B cell (primary cell): Measurements from ENCODE around the gene TSPAN18. TPM values are rescaled to one million over a fixed set of nuclear protein-coding genes. Genes with fewer than 3 reads are reported as not detected.
A peak's percentile ranks its signal among the peaks of the same experiment; 100 is the strongest.
"Not testable (repeated sequence)": the region's sequence is repeated elsewhere in the genome, so short reads cannot be mapped to it uniquely, and the experiment has no call there.

Experiments
- ATAC-seq: fragments of 200-7000 bp; cut with Tn5 transposase; one replicate; pipeline ENCODE4 v1.10.0; 2021; ENCODE audit warnings: low read depth, mild to moderate bottlenecking, moderate number of reproducible peaks, moderate library complexity
- CTCF ChIA-PET: fragments of 350-600 bp; sonication (Branson Sonifier 250); formaldehyde crosslinking; loops from one replicate; lab custom pipeline; 2021; ENCODE audit warnings: antibody characterized with exemption, inconsistent platforms; lab: Charles Lee
- POLR2A ChIA-PET: fragments of 350-600 bp; sonication (Branson Sonifier 250); formaldehyde crosslinking; loops from one replicate; lab custom pipeline; 2021; ENCODE audit warnings: antibody characterized with exemption; lab: Charles Lee
- DNase-seq: peaks from one replicate; pipeline ENCODE4 v3.0.0; 2013
- H2AFZ ChIP-seq: 2 replicates; pipeline ENCODE4 v1.6.1; 2012; ENCODE audit warnings: mild to moderate bottlenecking, low read depth, low read length; ENCODE audit not compliant: insufficient read depth, poor library complexity, severe bottlenecking
- H3K27ac ChIP-seq, 2 donors: 1 replicate in 1 of 2; 2 replicates in 1 of 2; pipeline ENCODE4 v1.5.1; 2012 to 2013; ENCODE audit warnings: low read length in 2 of 2, mild to moderate bottlenecking in 2 of 2, moderate library complexity in 1 of 2
- H3K27me3 ChIP-seq, 4 experiments: fragments of 200-600 bp in 1 of 4; sonication (generic) in 1 of 4; replicated peaks in 1 of 4; 1 replicate in 2 of 4; 2 replicates in 2 of 4; pipeline versions ENCODE4 v1.6.1 to v1.7.0; 2013 to 2016; ENCODE audit warnings: low read length in 3 of 4, mild to moderate bottlenecking in 2 of 4, mixed read lengths in 1 of 4, moderate library complexity in 1 of 4; ENCODE audit not compliant: insufficient read depth in 4 of 4, control insufficient read depth in 3 of 4; ENCODE audit errors: control extremely low read depth in 1 of 4
- H3K36me3 ChIP-seq, 2 experiments: replicated peaks in 1 of 2; 1 replicate in 1 of 2; 2 replicates in 1 of 2; pipeline versions ENCODE4 v1.6.1 to v1.7.1; 2013; ENCODE audit warnings: low read length in 1 of 2; ENCODE audit not compliant: insufficient read depth in 2 of 2, control insufficient read depth in 1 of 2; ENCODE audit errors: control extremely low read depth in 1 of 2, extremely low read depth in 1 of 2
- H3K4me1 ChIP-seq, 2 donors: fragments of 200-600 bp in 1 of 2; sonication (generic) in 1 of 2; 1 replicate in 1 of 2; 2 replicates in 1 of 2; pipeline versions ENCODE4 v1.5.1 to v1.6.1; 2013 to 2017; ENCODE audit warnings: low read length in 2 of 2; ENCODE audit not compliant: control insufficient read depth in 2 of 2, insufficient read depth in 2 of 2
- H3K4me2 ChIP-seq: replicated peaks from 2 replicates; pipeline ENCODE3; 2012; ENCODE audit warnings: mild to moderate bottlenecking, low read depth, low read length; ENCODE audit not compliant: poor library complexity, severe bottlenecking
- H3K4me3 ChIP-seq, 5 experiments: fragments of 200-600 bp in 1 of 5; sonication (generic) in 1 of 5; 1 replicate in 3 of 5; 2 replicates in 2 of 5; pipeline versions ENCODE4 v1.5.1 to v1.7.0; 2011 to 2016; ENCODE audit warnings: low read length in 4 of 5, mild to moderate bottlenecking in 4 of 5, low read depth in 2 of 5, control low read depth in 1 of 5, moderate library complexity in 1 of 5; ENCODE audit not compliant: insufficient read depth in 1 of 5; ENCODE audit errors: control extremely low read depth in 1 of 5, extremely low read depth in 1 of 5
- H3K79me2 ChIP-seq: fragments of 200-600 bp; sonication (generic); one replicate; pipeline ENCODE4 v1.6.0; 2016; ENCODE audit warnings: low read length; ENCODE audit not compliant: control insufficient read depth, insufficient read depth
- H3K9ac ChIP-seq: fragments of 200-600 bp; sonication (generic); 2 replicates; pipeline ENCODE4 v1.6.1; 2017; ENCODE audit warnings: mild to moderate bottlenecking, low read length, moderate library complexity
- H3K9me3 ChIP-seq, 3 donors: one replicate each; pipeline versions ENCODE4 v1.6.1 to v1.7.1; 2013; ENCODE audit warnings: low read length in 2 of 3; ENCODE audit not compliant: control insufficient read depth in 2 of 3, insufficient read depth in 1 of 3; ENCODE audit errors: control extremely low read depth in 1 of 3
- H4K20me1 ChIP-seq: 2 replicates; pipeline ENCODE4 v1.6.0; 2012; ENCODE audit warnings: mild to moderate bottlenecking, low read length; ENCODE audit not compliant: insufficient read depth, control insufficient read depth, poor library complexity, severe bottlenecking
- H3K27ac Mint-ChIP-seq: one replicate; pipeline ENCODE4 v1.8.0; 2021; ENCODE audit warnings: mixed read lengths
- H3K27me3 Mint-ChIP-seq: one replicate; pipeline ENCODE4 v1.8.0; 2021; ENCODE audit warnings: mixed read lengths
- H3K4me1 Mint-ChIP-seq: one replicate; pipeline ENCODE4 v1.8.0; 2021; ENCODE audit warnings: mixed read lengths
- H3K4me3 Mint-ChIP-seq: one replicate; pipeline ENCODE4 v1.8.0; 2021; ENCODE audit warnings: mixed read lengths
- H3K9me3 Mint-ChIP-seq: one replicate; pipeline ENCODE4 v1.8.0; 2022; ENCODE audit warnings: mixed read lengths; ENCODE audit not compliant: insufficient read depth
- CTCF ChIP-seq: fragments of 200-600 bp; IDR thresholded peaks from one replicate; pipeline ENCODE4 v1.8.0; 2022; ENCODE audit warnings: antibody characterized with exemption, mild to moderate bottlenecking
- EZH2 ChIP-seq: IDR thresholded peaks from 2 replicates; pipeline ENCODE4 v1.6.1; 2012; ENCODE audit warnings: borderline replicate concordance, low read depth, mild to moderate bottlenecking, moderate library complexity, low read length; ENCODE audit not compliant: insufficient read depth, poor library complexity, severe bottlenecking
- WGBS: methylation state at CpG from one replicate; pipeline ENCODE4 v1.1.5; 2013; ENCODE audit warnings: missing lambda C conversion rate; ENCODE audit not compliant: insufficient coverage; 5-methylcytosine and 5-hydroxymethylcytosine counted together
- intact Hi-C: fragments of 100-400 bp; cut with micrococcal nuclease; formaldehyde crosslinking; loops from one replicate; pipeline ENCODE4 v1.10.0; 2022
- polyA plus RNA-seq: library from polyadenylated mRNA; depleted of rRNA; stranded (reverse); fragments of >200 nt; gene quantifications from 2 replicates; pipeline ENCODE4 v1.2.3, GENCODE V29; 2012
- total RNA-seq, 2 donors: library from RNA; stranded (reverse); fragments of 120-200 nt in 1 of 2; gene quantifications; 1 replicate in 1 of 2; 2 replicates in 1 of 2; pipeline versions ENCODE4 v1.2.3 to v1.2.4, GENCODE V29; 2013 to 2022

The TSPAN18 gene
- total and polyA plus RNA-seq, 2 donors (not counting 1 experiment from before 2014, with no cell fraction given) = 0.75 to 2.0 TPM

- H3K9ac ChIP-seq = no peak overlapping the region
- no peak for ATAC-seq
- H3K27ac ChIP-seq = no peak overlapping the region
- no peak overlapping the region for H2AFZ ChIP-seq
- Mint-ChIP-seq H3K27me3 (no peaks in the 10 kb centered on the region), H3K27ac (no peak overlapping the region), H3K9me3 (no peaks in the 10 kb centered on the region), H3K4me3 (no peak overlapping the region), H3K4me1 (peaks cover 2% of the 10 kb centered on the region)
- intact Hi-C loops = no loop called here
- H3K4me1 ChIP-seq = peaks cover 0 to 4% of the 10 kb centered on the region in 2 donors
- H3K4me3 ChIP-seq = no peak overlapping the region
- DNase-seq = no peak
- POLR2A ChIA-PET = no interaction called here
- H3K27me3 ChIP-seq = no peaks in the 10 kb centered on the region
- no peaks in the 10 kb centered on the region for H3K36me3 ChIP-seq
- no peak overlapping the region for H3K4me2 ChIP-seq
- no peaks in the 10 kb centered on the region for H3K79me2 ChIP-seq
- no peaks in the 10 kb centered on the region for H4K20me1 ChIP-seq
- H3K9me3 ChIP-seq = peaks cover 0 to 6% (median 0%) of the 10 kb centered on the region in 3 donors
- TF ChIP-seq EZH2 (no peak), CTCF (no peak)
- CTCF ChIA-PET = no interaction called here
- WGBS = 90% methylated on average over 2 of the region's 3 CpGs
Measured at GRCh38 chr11:44870181-44870580, 143.4 kb downstream of the TSPAN18 start.

- Mint-ChIP-seq H3K9me3 (no peaks in the 10 kb centered on the region), H3K4me3 (no peak overlapping the region), H3K4me1 (peaks cover 2% of the 10 kb centered on the region), H3K27me3 (no peaks in the 10 kb centered on the region), H3K27ac (no peak overlapping the region)
- H3K4me2 ChIP-seq = no peak overlapping the region
- peaks cover 0 to 4% of the 10 kb centered on the region in 2 donors for H3K4me1 ChIP-seq
- CTCF ChIA-PET = no interaction called here
- no peak overlapping the region for H3K4me3 ChIP-seq
- DNase-seq (no peak), ATAC-seq (no peak)
- no peaks in the 10 kb centered on the region for H3K27me3 ChIP-seq
- H4K20me1 ChIP-seq = no peaks in the 10 kb centered on the region
- TF ChIP-seq EZH2 = no peak
- no peak for TF ChIP-seq CTCF
- H3K9ac ChIP-seq = no peak overlapping the region
- no peak overlapping the region for H2AFZ ChIP-seq
- intact Hi-C loops = no loop called here
- H3K27ac ChIP-seq = no peak overlapping the region
- H3K36me3 ChIP-seq = no peaks in the 10 kb centered on the region
- peaks cover 0 to 6% (median 0%) of the 10 kb centered on the region in 3 donors for H3K9me3 ChIP-seq
- POLR2A ChIA-PET = no interaction called here
- H3K79me2 ChIP-seq = no peaks in the 10 kb centered on the region
- 86% methylated on average over 1 of the region's 2 CpGs for WGBS
Measured at GRCh38 chr11:44870615-44871176, 143.9 kb downstream of the TSPAN18 start.

- H3K9ac ChIP-seq, H3K27ac Mint-ChIP-seq, H4K20me1 ChIP-seq, intact Hi-C loops, H3K4me3 ChIP-seq, H3K79me2 ChIP-seq, H3K27me3 ChIP-seq, H3K27me3 Mint-ChIP-seq, H3K9me3 Mint-ChIP-seq, POLR2A ChIA-PET, H3K4me1 Mint-ChIP-seq, H3K4me1 ChIP-seq, H3K9me3 ChIP-seq, H3K4me2 ChIP-seq, H2AFZ ChIP-seq, H3K36me3 ChIP-seq, H3K27ac ChIP-seq, H3K4me3 Mint-ChIP-seq: not testable (repeated sequence)
- CTCF ChIA-PET = interaction anchor here (1.0 to 1.1 kb wide), 2 partner anchors 234 to 239 kb away, joined by 3 to 4 read pairs; no protein-coding TSS in a partner anchor
- WGBS = 0% methylated on average over 2 of the region's 3 CpGs
- peak; percentile 35 for DNase-seq
- ATAC-seq = peak; percentile 87
Measured at GRCh38 chr11:44871682-44872081, 144.9 kb downstream of the TSPAN18 start.
